Natural killer cell (primary cell): ENCODE results near the gene DCAF11. TPM values are rescaled to one million over a fixed set of nuclear protein-coding genes. Genes with fewer than 3 reads are reported as not detected.

Experiments
- ATAC-seq, 3 donors: fragments of 150-1000 bp in 2 of 3; fragments of 200-7000 bp in 1 of 3; cut with Tn5 transposase; 1 replicate in 1 of 3; 2 replicates in 2 of 3; pipeline ENCODE4 v1.10.0; 2021; ENCODE audit warnings: mild to moderate bottlenecking in 2 of 3, moderate library complexity in 2 of 3
- DNase-seq, 2 donors: peaks; one replicate each; pipeline versions ENCODE4 v3.0.0 to v3.0.0-alpha.2; 2013 to 2021; ENCODE audit warnings: mixed read lengths in 1 of 2
- H3K27ac ChIP-seq: one replicate; pipeline ENCODE4 v1.5.1; 2013; ENCODE audit warnings: mild to moderate bottlenecking, low read length
- H3K27me3 ChIP-seq: one replicate; pipeline ENCODE4 v1.6.1; 2013; ENCODE audit warnings: low read length; ENCODE audit not compliant: control insufficient read depth, insufficient read depth
- H3K36me3 ChIP-seq: one replicate; pipeline ENCODE4 v1.6.1; 2013; ENCODE audit warnings: low read length; ENCODE audit not compliant: control insufficient read depth, insufficient read depth
- H3K4me1 ChIP-seq: one replicate; pipeline ENCODE4 v1.6.1; 2013; ENCODE audit warnings: low read length; ENCODE audit not compliant: control insufficient read depth, insufficient read depth
- H3K4me3 ChIP-seq: one replicate; pipeline ENCODE4 v1.5.1; 2013; ENCODE audit warnings: low read length
- H3K9me3 ChIP-seq: one replicate; pipeline ENCODE4 v1.6.1; 2013; ENCODE audit warnings: low read length; ENCODE audit not compliant: control insufficient read depth, insufficient read depth
- H3K27ac Mint-ChIP-seq, 2 donors: one replicate each; pipeline ENCODE4 v1.8.0; 2022; ENCODE audit warnings: mild to moderate bottlenecking in 2 of 2, mixed read lengths in 2 of 2, moderate library complexity in 1 of 2
- H3K27me3 Mint-ChIP-seq, 2 donors: one replicate each; pipeline ENCODE4 v1.8.0; 2022; ENCODE audit warnings: low read depth in 2 of 2, mixed read lengths in 2 of 2
- H3K36me3 Mint-ChIP-seq: one replicate; pipeline ENCODE4 v1.8.0; 2022; ENCODE audit warnings: mixed read lengths
- H3K4me1 Mint-ChIP-seq, 2 donors: one replicate each; pipeline ENCODE4 v1.8.0; 2022; ENCODE audit warnings: mixed read lengths in 2 of 2
- H3K4me3 Mint-ChIP-seq: one replicate; pipeline ENCODE4 v1.8.0; 2022; ENCODE audit warnings: mild to moderate bottlenecking, moderate library complexity, mixed read lengths
- H3K9me3 Mint-ChIP-seq, 2 donors: one replicate each; pipeline ENCODE4 v1.8.0; 2022; ENCODE audit warnings: mixed read lengths in 2 of 2
- CTCF ChIP-seq: fragments of 200-600 bp; IDR thresholded peaks from one replicate; pipeline ENCODE4 v1.8.0; 2022; ENCODE audit warnings: antibody characterized with exemption
- WGBS: methylation state at CpG from one replicate; pipeline ENCODE4 v1.1.7; 2013; ENCODE audit warnings: missing lambda C conversion rate; ENCODE audit not compliant: insufficient coverage; 5-methylcytosine and 5-hydroxymethylcytosine counted together
- intact Hi-C: fragments of 100-400 bp; cut with micrococcal nuclease; formaldehyde crosslinking; loops from one replicate; pipeline ENCODE4 v1.14.2; 2022
- total RNA-seq, 4 donors: library from RNA; stranded (reverse); fragments of 120-200 nt in 1 of 4; gene quantifications; one replicate each; pipeline versions ENCODE4 v1.2.3 to v1.2.4, GENCODE V29; 2013 to 2022

The DCAF11 gene
- total RNA-seq, 3 donors from 2014 or later (not counting 1 experiment from before 2014, with no cell fraction given): 77.5 to 99.3 (median 96.3) TPM

DNA sequence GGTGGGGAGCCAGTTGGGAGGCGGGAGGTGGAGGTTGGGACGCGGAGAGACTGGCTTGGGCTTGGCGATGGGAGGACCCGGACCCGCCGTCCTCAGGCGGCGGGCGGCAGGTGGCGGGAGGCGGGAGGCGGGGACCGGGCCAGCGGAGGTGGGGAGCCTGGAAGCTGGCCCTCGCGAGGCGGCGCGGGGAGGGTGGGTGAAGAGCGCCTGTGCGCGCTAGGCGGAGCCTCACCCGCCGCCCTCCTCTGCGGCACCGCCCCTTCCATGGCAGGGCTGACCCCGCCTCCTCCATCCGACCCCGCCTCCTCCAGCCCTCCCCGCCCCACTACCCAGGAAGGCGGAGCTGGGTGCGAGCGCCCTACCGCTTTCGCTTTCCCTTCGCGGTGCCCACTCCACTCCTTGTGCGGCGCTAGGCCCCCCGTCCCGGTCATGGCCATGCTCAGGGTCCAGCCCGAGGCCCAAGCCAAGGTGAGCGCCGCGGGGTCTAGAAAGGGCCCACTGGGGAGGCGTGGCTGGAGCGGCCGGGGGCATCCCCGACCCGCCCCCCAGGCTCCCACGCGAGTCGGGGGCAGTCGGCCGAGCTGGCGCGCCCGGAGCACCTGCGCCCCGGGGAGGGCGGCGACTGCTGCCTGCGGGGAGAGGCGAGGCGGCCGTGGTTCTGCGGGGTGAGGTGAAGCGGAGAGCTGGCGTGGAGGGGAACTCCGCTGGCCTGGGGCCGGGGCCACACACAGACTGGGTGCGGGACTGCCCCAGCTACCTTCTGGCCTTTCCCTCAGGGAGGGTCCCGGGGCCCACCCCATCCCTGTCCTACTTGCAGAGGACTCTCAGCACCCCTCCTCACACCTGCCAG, 21.5 kb downstream of the DCAF11 start, which contains the start of gene PSME1:
TSS of gene PSME1 (plus strand) at position 361 of the 850 bp plus-strand sequence. CDS start at position 430, 69 bp downstream.
- intact Hi-C loops: loop anchor here (1.0 to 10.0 kb wide), 3 partner anchors 11 to 1211 kb away; partner anchors contain the start of genes DCAF11, NRL, PRMT5 and RNF31
- H3K36me3 ChIP-seq: peaks cover 25% of the 10 kb centered on the region
- H3K4me1 ChIP-seq: peaks cover 47% of the 10 kb centered on the region
- H3K9me3 ChIP-seq: no peaks in the 10 kb centered on the region
- TF ChIP-seq CTCF: no peak
- WGBS: 0% methylated on average over 75 of the region's 75 CpGs
- peaks cover 37 to 39% of the 10 kb centered on the region in 2 donors for H3K4me1 Mint-ChIP-seq
- no peaks in the 10 kb centered on the region for H3K36me3 Mint-ChIP-seq
- H3K27ac ChIP-seq: peak within 1 kb of the TSS; percentile 93
- peak within 1 kb of the TSS; percentile 91 to 94 for H3K27ac Mint-ChIP-seq
- H3K9me3 Mint-ChIP-seq: no peaks in the 10 kb centered on the region
- no peaks in the 10 kb centered on the region for H3K27me3 ChIP-seq
- ATAC-seq: peak; percentile 95 to 99 (median 97)
- no peaks in the 10 kb centered on the region for H3K27me3 Mint-ChIP-seq
- peak; percentile 95 to 97 for DNase-seq
- peak within 1 kb of the TSS; percentile 97 for H3K4me3 Mint-ChIP-seq
- peak within 1 kb of the TSS; percentile 82 for H3K4me3 ChIP-seq

- intact Hi-C loops: loop anchor here (1.0 to 10.0 kb wide), 3 partner anchors 10 to 1212 kb away; partner anchors contain the start of genes DCAF11, NRL, PRMT5 and RNF31
- H3K27me3 Mint-ChIP-seq: no peaks in the 10 kb centered on the region
- peak in 1 of 2 donors; percentile 25 for DNase-seq
- ATAC-seq: no peak
- no peaks in the 10 kb centered on the region for H3K9me3 Mint-ChIP-seq
- Histone ChIP-seq H3K4me1 (peaks cover 49% of the 10 kb centered on the region), H3K27ac (peak overlapping the region; percentile 93), H3K27me3 (no peaks in the 10 kb centered on the region), H3K4me3 (peak overlapping the region; percentile 82), H3K9me3 (no peaks in the 10 kb centered on the region), H3K36me3 (peaks cover 25% of the 10 kb centered on the region)
- WGBS: 31% methylated on average over 11 of the region's 13 CpGs
- H3K4me1 Mint-ChIP-seq: peaks cover 39 to 46% of the 10 kb centered on the region in 2 donors
- peak overlapping the region; percentile 97 for H3K4me3 Mint-ChIP-seq
- no peaks in the 10 kb centered on the region for H3K36me3 Mint-ChIP-seq
- no peak for TF ChIP-seq CTCF
- H3K27ac Mint-ChIP-seq: peak overlapping the region; percentile 91 to 94
Measured at GRCh38 chr14:24136684-24137528, 22.3 kb downstream of the DCAF11 start.

- no peak overlapping the region for H3K4me3 ChIP-seq
- Mint-ChIP-seq H3K27me3 (no peaks in the 10 kb centered on the region), H3K27ac (peak overlapping the region; percentile 91 to 94), H3K36me3 (no peaks in the 10 kb centered on the region), H3K9me3 (no peaks in the 10 kb centered on the region), H3K4me1 (peaks cover 42 to 51% of the 10 kb centered on the region in 2 donors), H3K4me3 (peak overlapping the region; percentile 61)
- H3K36me3 ChIP-seq: peaks cover 25% of the 10 kb centered on the region
- no peaks in the 10 kb centered on the region for H3K27me3 ChIP-seq
- ATAC-seq (no peak), DNase-seq (no peak)
- peaks cover 46% of the 10 kb centered on the region for H3K4me1 ChIP-seq
- peak overlapping the region; percentile 93 for H3K27ac ChIP-seq
- no peak for TF ChIP-seq CTCF
- intact Hi-C loops: loop anchor here (10.0 kb wide), 1 partner anchor 1213 kb away; the partner anchor contains the start of gene PRMT5
- H3K9me3 ChIP-seq: no peaks in the 10 kb centered on the region
- 90% methylated on average over 8 of the region's 8 CpGs for WGBS
Measured at GRCh38 chr14:24137529-24138395, 23.2 kb downstream of the DCAF11 start.
